HG03439 (cell line): ENCODE data around the gene TNP1.

Source experiments
- ATAC-seq: cut with Tn5 transposase; IDR thresholded peaks from one replicate; pipeline ENCODE4 v1.9.1; 2021; ENCODE audit warnings: mild to moderate bottlenecking, moderate library complexity; ENCODE audit not compliant: unreplicated experiment

The TNP1 gene

GRCh38 chr2:216842636-216843035 lies 17.2 kb downstream of the TNP1 start:
- no peak for ATAC-seq

GRCh38 chr2:216839688-216840087 lies 20.2 kb downstream of the TNP1 start:
- ATAC-seq = no peak

- ATAC-seq = no peak
Observed at GRCh38 chr2:216838151-216838550, 21.7 kb downstream of the TNP1 start.

GRCh38 chr2:216837740-216838139 lies 22.1 kb downstream of the TNP1 start:
- ATAC-seq = no peak

- ATAC-seq = no peak
Observed at GRCh38 chr2:216833061-216833460, 26.8 kb downstream of the TNP1 start.

- ATAC-seq = no peak
Observed at GRCh38 chr2:216830346-216830745, 29.5 kb downstream of the TNP1 start.

- no peak for ATAC-seq
Observed at GRCh38 chr2:216829533-216829932, 30.3 kb downstream of the TNP1 start.

- ATAC-seq = no peak
Observed at GRCh38 chr2:216827073-216827720, 32.7 kb downstream of the TNP1 start.

- no peak for ATAC-seq
Observed at GRCh38 chr2:216822470-216822869, 37.4 kb downstream of the TNP1 start.

GRCh38 chr2:216820709-216821108 lies 39.2 kb downstream of the TNP1 start:
- ATAC-seq = no peak

- no peak for ATAC-seq
Observed at GRCh38 chr2:216819766-216820165, 40.1 kb downstream of the TNP1 start.

GRCh38 chr2:216819055-216819454 lies 40.8 kb downstream of the TNP1 start:
- ATAC-seq = no peak

GRCh38 chr2:216810399-216811160 lies 49.3 kb downstream of the TNP1 start:
- ATAC-seq = no peak
